NCI-H345 treated with DMSO at 0.1 percent for 48 hours (cell line): ENCODE results near the gene CSE1L.
"Not testable (repeated sequence)": the region's sequence is repeated elsewhere in the genome, so short reads cannot be mapped to it uniquely, and the experiment has no call there.

Experiments
- DNase-seq: peaks from one replicate; lab custom pipeline; 2025; ENCODE audit not compliant: unreplicated experiment; lab: John Stamatoyannopoulos, UW

The CSE1L gene

DNA sequence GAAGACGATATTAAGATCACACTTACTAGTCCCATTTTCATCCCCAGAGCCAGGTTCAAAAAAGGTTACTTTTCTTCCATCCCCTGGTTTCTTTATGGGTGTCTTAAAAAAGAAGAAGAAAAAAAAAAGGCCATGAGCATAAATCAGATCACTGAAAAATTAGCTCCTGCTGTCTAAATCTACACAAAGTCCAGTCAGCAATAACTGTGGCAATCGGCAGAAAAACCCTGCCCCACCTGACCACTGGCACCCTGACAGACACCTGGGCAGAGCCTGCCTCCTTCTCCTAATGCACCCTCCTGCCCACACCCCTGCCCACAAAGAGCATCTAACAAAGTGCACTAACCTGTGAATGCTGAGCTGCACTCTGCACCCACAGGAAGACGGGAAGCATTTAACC lies 72.2 kb downstream of the CSE1L start:
- no peak for DNase-seq

DNA sequence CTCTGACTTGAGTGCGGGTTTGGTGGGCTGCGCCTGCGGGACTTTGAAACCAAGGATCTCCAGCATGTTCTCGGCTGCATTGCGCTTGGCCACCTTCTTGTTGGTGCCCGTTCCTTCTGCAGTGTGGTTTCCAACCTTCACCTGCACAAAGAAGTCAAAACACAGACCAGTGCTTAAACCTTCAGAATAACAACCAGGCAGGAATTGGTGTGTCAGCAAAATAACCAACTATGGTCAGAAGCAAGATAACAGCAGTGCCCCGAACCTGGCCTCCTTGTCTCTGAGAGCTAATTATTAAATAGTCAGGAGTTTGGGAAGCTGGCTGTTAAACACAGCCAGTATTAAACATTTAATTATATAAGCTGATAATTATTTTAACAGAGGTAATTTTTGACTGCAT lies 73.9 kb downstream of the CSE1L start:
- DNase-seq, result no peak

DNA sequence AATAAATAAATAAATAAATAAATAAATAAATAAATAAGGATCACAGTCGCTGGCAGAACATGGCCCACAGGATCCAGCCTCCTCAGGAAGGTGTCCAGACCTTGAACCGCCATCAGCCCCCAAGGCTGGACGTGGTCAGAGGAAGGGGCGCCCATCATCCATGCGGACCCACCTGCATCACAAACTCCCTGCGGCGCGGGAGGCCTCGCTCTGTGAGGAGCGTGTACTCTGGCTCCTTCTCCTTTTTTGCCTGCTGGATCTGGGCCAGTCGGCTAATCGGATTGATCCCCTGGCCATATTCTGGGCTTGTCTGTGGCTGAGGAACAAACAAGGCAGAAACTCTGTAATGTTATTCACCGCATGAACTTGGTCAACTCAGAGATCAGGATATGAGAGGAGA lies 76.8 kb downstream of the CSE1L start:
- no peak for DNase-seq

DNA sequence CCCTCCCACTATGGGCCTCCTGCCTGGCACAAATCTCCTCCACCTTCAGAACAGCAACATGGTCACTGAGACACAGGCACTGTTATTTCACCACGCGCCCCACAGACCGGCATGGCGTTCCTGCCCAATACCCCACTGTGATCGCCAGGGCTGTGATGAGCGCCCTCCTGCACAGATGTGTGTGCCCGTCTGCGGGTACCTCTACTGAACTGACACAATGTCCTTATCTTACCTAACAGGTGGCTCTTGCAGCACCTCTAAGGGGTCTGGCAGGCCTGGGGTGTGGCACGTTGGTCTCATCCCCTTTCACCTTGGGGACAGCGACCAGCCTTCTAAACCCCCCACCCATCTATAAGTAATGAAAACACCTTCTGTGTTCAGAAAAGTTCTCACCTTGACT lies 77.9 kb downstream of the CSE1L start:
- DNase-seq, result no peak

DNA sequence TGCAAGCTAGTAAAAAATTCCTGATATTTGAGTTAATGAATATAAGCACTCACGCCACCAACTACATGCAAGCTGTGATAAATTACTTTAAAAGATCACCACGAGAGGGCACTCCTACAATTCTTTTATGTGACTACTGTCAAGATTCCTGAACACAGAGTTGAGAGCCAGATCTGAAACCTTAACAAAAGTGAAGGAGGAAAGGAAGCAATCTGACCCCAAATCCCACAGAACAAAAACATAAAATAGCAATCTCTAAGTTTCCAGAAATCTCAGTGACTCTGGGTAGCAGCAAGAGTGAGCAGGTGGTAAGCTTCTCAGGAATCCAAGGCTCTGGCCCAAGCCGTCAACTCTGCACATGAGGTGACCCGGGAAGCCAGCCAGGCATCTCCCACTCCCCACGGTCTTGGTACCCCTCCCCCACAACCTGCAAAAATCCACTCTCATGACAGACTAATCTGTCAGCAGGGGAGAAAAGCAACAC lies 86.9 kb downstream of the CSE1L start:
- DNase-seq, result no peak

DNA sequence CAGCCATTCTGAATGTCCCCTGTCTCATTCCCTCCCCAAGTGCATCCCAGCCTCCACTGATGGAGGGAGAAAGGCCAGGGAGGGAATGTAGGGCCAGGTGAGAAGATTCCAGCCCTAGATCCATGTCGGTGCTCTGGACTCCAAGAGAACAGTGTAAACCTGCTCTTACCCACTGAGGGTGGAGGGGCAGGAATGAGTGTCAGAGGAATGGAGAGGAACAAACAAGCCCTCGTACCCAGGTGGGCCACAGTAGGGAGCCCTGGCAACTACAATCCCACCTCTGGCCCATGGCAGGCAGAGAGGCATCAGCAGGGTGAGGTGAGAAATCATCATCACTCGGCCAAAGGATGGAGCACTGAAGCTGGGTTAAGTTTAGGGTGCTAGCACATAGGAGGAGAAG lies 87.5 kb downstream of the CSE1L start:
- no peak for DNase-seq

DNA sequence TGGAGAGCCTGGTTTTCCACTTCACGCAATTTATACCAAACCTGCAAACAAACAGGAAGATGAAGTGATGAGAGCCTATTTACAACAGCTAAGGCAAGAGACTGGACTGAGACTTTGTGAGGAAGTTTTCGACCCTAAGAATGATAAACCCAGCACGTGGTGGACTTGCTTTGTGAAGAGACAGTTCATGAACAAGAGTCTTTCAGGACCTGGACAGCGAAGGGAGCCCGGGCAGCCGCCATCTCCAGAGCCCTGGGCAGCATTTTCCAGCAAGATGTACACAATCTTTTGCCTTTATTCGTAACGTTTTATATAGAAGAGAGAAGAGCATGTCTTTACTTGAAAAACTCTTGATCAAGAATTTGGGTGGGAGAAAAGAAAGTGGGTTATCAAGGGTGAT lies 88.7 kb downstream of the CSE1L start:
- DNase-seq, result not testable (repeated sequence)

DNA sequence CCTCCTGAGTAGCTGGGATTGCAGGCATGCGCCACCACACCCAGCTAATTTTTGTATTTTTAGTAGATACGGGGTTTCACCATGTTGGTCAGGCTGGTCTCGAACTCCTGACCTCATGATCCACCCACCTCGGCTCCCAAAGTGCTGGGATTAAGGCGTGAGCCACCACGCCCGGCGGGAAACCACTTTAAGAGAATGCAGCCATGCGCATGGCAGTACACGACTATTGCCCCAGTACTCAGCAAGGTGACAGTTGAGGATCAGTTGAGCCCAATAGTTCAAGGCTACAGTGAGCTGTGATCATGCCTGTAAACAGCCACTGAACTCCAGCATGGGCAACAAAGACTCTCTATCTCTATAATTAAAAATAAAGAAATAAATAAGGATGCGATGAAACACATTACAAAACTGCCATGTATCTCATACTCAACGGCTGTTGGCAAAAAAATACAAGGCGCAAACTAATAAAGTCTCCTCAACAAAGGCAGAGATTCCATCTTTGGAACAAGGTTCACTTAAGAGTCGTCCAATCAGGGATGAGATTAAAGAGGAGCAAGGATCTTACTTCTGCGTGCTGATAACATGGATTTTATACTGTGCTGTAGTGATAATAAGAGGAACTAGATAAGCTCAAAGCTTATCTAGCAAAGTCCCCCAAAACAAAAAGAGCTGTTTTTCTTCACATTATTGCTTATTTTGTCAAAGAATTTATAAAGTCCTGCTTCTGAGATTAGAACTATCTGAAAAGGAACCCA lies 90.9 kb downstream of the CSE1L start:
- DNase-seq, result no peak

DNA sequence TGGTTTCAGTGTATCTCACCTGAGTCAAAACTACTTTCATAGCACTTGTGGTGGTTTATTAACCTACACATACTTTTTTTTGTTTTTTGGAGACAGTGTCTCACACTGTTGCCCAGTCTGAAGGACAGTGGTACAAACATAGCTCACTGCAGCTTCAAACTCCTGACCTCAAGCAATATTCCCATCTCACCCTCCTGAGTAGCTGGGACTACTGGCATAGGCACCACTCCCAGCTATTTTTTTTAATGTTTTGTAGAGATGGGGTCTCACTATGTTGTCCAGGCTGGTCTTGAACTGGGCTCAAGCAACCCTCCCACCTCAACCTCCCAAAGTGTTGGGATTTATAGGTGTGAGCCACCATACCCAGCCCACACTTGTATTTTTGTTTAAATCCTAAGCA lies 92.3 kb downstream of the CSE1L start:
- DNase-seq, result no peak

DNA sequence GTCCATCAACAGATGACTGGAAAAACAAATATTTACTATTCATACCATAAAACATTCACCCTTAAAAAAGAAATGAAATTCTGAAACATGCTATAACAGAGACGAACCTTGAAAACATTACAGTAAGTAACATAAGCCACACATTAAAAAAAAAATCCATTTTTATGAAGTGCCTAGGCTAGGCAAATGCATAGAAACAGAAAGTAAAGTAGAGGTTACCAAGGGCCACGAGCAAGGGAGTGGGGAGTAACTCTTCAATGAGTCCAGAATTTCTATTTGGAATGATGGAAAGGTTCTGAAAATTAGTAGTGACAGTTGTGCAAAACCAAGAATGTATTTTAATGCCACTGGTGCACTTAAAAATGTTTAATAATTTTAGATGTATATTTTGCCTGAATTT lies 94.3 kb downstream of the CSE1L start:
- DNase-seq, result no peak

DNA sequence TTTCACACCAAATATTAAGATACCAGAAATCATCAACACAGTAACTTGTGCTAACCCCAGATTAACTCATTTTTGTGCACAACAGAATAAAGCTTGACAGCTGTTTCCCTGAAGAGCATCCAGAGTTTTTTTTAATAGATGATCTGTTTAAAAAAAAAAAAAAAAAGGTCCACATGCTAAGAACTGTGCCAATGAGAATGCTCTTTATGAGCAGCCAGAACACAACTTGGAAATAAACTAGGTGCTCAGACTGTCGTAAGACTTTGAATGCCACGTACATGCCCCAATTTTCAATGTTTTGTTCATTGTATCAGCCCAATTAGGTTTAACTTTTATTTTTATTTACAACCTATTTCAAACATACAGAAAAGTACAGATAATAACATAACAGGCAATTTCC lies 94.7 kb downstream of the CSE1L start:
- no peak for DNase-seq
